ENCODE data around the gene ASTN2. TPM values are rescaled to one million over a fixed set of nuclear protein-coding genes. Genes with fewer than 3 reads are reported as not detected.

The ASTN2 gene
- total RNA-seq, 1 donor, result 5.6 TPM

GRCh38 chr9:117088786-117089185 is 326.1 kb downstream of the ASTN2 start:
- H3K4me3 ChIP-seq (ENCODE audit: low read depth, low read length), result no peak overlapping the region
- no peak for DNase-seq (ENCODE audit: low read depth)
- no peak for TF ChIP-seq CTCF (IDR thresholded peaks at IDR 0.05; ENCODE audit: insufficient read depth, low read length)

- no peak for DNase-seq (ENCODE audit: low read depth)
- TF ChIP-seq CTCF (IDR thresholded peaks at IDR 0.05; ENCODE audit: insufficient read depth, low read length), result no peak
- H3K4me3 ChIP-seq (ENCODE audit: low read depth, low read length), result no peak overlapping the region
Measured at GRCh38 chr9:117088140-117088539, 326.7 kb downstream of the ASTN2 start.

- no peak for TF ChIP-seq CTCF (IDR thresholded peaks at IDR 0.05; ENCODE audit: insufficient read depth, low read length)
- no peak for DNase-seq (ENCODE audit: low read depth)
Measured at GRCh38 chr9:117084221-117084620, 330.6 kb downstream of the ASTN2 start.

GRCh38 chr9:117083559-117083958 is 331.3 kb downstream of the ASTN2 start:
- no peak for DNase-seq (ENCODE audit: low read depth)
- H3K4me3 ChIP-seq (ENCODE audit: low read depth, low read length), result no peak overlapping the region
- TF ChIP-seq CTCF (IDR thresholded peaks at IDR 0.05; ENCODE audit: insufficient read depth, low read length), result no peak

More at GRCh38 chr9:117084221-117084620, 330.6 kb downstream of the ASTN2 start:
- no peak overlapping the region for H3K4me3 ChIP-seq (ENCODE audit: low read depth, low read length)

- TF ChIP-seq CTCF (IDR thresholded peaks at IDR 0.05; ENCODE audit: insufficient read depth, low read length), result no peak
- no peak for DNase-seq (ENCODE audit: low read depth)
- H3K4me3 ChIP-seq (ENCODE audit: low read depth, low read length), result no peak overlapping the region
Measured at GRCh38 chr9:117081641-117082317, 333.1 kb downstream of the ASTN2 start.

GRCh38 chr9:117080765-117081390 is 334.0 kb downstream of the ASTN2 start:
- DNase-seq (ENCODE audit: low read depth), result no peak
- no peak overlapping the region for H3K4me3 ChIP-seq (ENCODE audit: low read depth, low read length)
- TF ChIP-seq CTCF (IDR thresholded peaks at IDR 0.05; ENCODE audit: insufficient read depth, low read length), result no peak

All from fibroblast of the aortic adventitia (primary cell).